Measurements from ENCODE around the gene GIMAP8.

Gene GIMAP8

GRCh38 chr7:150450491-150451001, at the start of gene GIMAP8:
Gene GIMAP8 (plus strand): TSS chr7:150450630. CDS start chr7:150466699, 16,069 bp downstream.
- CTCF ChIA-PET, result no interaction called here
- DNase-seq (ENCODE audit: extremely low spot score), result no peak
- no peak for TF ChIP-seq ARNT (IDR thresholded peaks at IDR 0.05)
- POLR2A ChIA-PET, result no interaction called here

GRCh38 chr7:150400788-150401423, 49.5 kb upstream of the GIMAP8 start:
- ChIA-PET CTCF (interaction anchor here (1.0 kb wide), 1 partner anchor 17 kb away, joined by 3 read pairs; no protein-coding TSS in a partner anchor), POLR2A (interaction anchor here (1.4 to 1.5 kb wide), 2 partner anchors 23 to 31 kb away, joined by 4 to 8 read pairs; no protein-coding TSS in a partner anchor)
- TF ChIP-seq ARNT (IDR thresholded peaks at IDR 0.05) (no peak), PKNOX1 (IDR thresholded peaks at IDR 0.05) (no peak), ZNF384 (IDR thresholded peaks at IDR 0.05) (no peak), FOXK2 (IDR thresholded peaks at IDR 0.05) (no peak), ELF4 (IDR thresholded peaks at IDR 0.05) (no peak), SP1 (IDR thresholded peaks at IDR 0.05) (no peak), NFRKB (IDR thresholded peaks at IDR 0.05) (no peak)
- DNase-seq (ENCODE audit: extremely low spot score), result no peak

GRCh38 chr7:150401424-150401790, 49.0 kb upstream of the GIMAP8 start:
- ChIA-PET CTCF (interaction anchor here (1.0 kb wide), 1 partner anchor 16 kb away, joined by 3 read pairs; no protein-coding TSS in a partner anchor), POLR2A (interaction anchor here (0.7 kb wide), 1 partner anchor 24 kb away, joined by 3 read pairs; no protein-coding TSS in a partner anchor)
- no peak for DNase-seq (ENCODE audit: extremely low spot score)
- TF ChIP-seq SP1 (IDR thresholded peaks at IDR 0.05) (no peak), ELF4 (IDR thresholded peaks at IDR 0.05) (no peak)

GRCh38 chr7:150401861-150402631, 48.4 kb upstream of the GIMAP8 start:
- CTCF ChIA-PET, result interaction anchor here (0.6 to 1.0 kb wide), 2 partner anchors 13 to 16 kb away, joined by 3 read pairs; no protein-coding TSS in a partner anchor
- DNase-seq (ENCODE audit: extremely low spot score), result no peak
- POLR2A ChIA-PET, result interaction anchor here (0.7 to 1.0 kb wide), 2 partner anchors 24 to 79 kb away, joined by 3 read pairs; partner anchors contain the start of gene LRRC61
- TF ChIP-seq HDGF (IDR thresholded peaks at IDR 0.05; ENCODE audit: borderline replicate concordance) (no peak), FOXM1 (IDR thresholded peaks at IDR 0.05; ENCODE audit: borderline replicate concordance) (no peak), FOXA1 (IDR thresholded peaks at IDR 0.05) (no peak), LEF1 (IDR thresholded peaks at IDR 0.05; ENCODE audit: borderline replicate concordance) (no peak), TARDBP (IDR thresholded peaks at IDR 0.05) (no peak), SUZ12 (IDR thresholded peaks at IDR 0.05) (no peak), NFRKB (IDR thresholded peaks at IDR 0.05) (no peak)

GRCh38 chr7:150402671-150403321, 47.6 kb upstream of the GIMAP8 start:
- DNase-seq (ENCODE audit: extremely low spot score), result no peak
- POLR2A ChIA-PET, result interaction anchor here (1.0 to 2.3 kb wide), 2 partner anchors 34 to 80 kb away, joined by 3 to 20 read pairs; partner anchors contain the start of genes LRRC61 and REPIN1
- TF ChIP-seq FOXA1 (IDR thresholded peaks at IDR 0.05) (no peak), LEF1 (IDR thresholded peaks at IDR 0.05; ENCODE audit: borderline replicate concordance) (no peak), ARNT (IDR thresholded peaks at IDR 0.05) (no peak), BHLHE40 (IDR thresholded peaks at IDR 0.05; ENCODE audit: borderline replicate concordance) (no peak), PKNOX1 (IDR thresholded peaks at IDR 0.05) (no peak), SP1 (IDR thresholded peaks at IDR 0.05) (no peak), HDGF (IDR thresholded peaks at IDR 0.05; ENCODE audit: borderline replicate concordance) (no peak), ZNF384 (IDR thresholded peaks at IDR 0.05) (no peak), ELF4 (IDR thresholded peaks at IDR 0.05) (no peak)
- CTCF ChIA-PET, result interaction anchor here (0.6 kb wide), 2 partner anchors 12 to 33 kb away, joined by 3 read pairs; no protein-coding TSS in a partner anchor

- ChIA-PET CTCF (interaction anchor here (0.6 kb wide), 1 partner anchor 34 kb away, joined by 3 read pairs; no protein-coding TSS in a partner anchor), POLR2A (interaction anchor here (0.5 to 2.3 kb wide), 9 partner anchors 10 to 138 kb away, joined by 3 to 20 read pairs (median 5); partner anchors contain the start of gene REPIN1)
- no peak for DNase-seq (ENCODE audit: extremely low spot score)
- no peak for TF ChIP-seq L3MBTL2 (conservative IDR thresholded peaks at IDR 0.05)
- no peak for TF ChIP-seq BHLHE40 (IDR thresholded peaks at IDR 0.05; ENCODE audit: borderline replicate concordance)
Measured at GRCh38 chr7:150403376-150404171, 46.9 kb upstream of the GIMAP8 start.
